GM12801 (cell line): ENCODE data around the gene TGM1.

ENCODE experiments used
- CTCF ChIP-seq: IDR thresholded peaks from one replicate; pipeline ENCODE4 v1.5.1; 2011; ENCODE audit warnings: control low read depth; ENCODE audit not compliant: insufficient read length; ENCODE audit errors: extremely low read depth

Gene TGM1

GRCh38 chr14:24213866-24214662 is 48.9 kb downstream of the TGM1 start:
- TF ChIP-seq CTCF, result no peak

- TF ChIP-seq CTCF, result no peak
Measured at GRCh38 chr14:24212924-24213865, 49.8 kb downstream of the TGM1 start, which contains the start of gene CHMP4A. CHMP4A (minus strand) TSS chr14:24213488; CDS start chr14:24213439, 49 bp downstream.

GRCh38 chr14:24211311-24211710 is 51.7 kb downstream of the TGM1 start:
- TF ChIP-seq CTCF, result no peak

GRCh38 chr14:24207625-24208024 is 55.4 kb downstream of the TGM1 start:
- no peak for TF ChIP-seq CTCF

- TF ChIP-seq CTCF, result no peak
Measured at GRCh38 chr14:24207104-24207551, 55.8 kb downstream of the TGM1 start.

GRCh38 chr14:24206260-24207103 is 56.5 kb downstream of the TGM1 start:
- no peak for TF ChIP-seq CTCF
